ENCODE results near the gene OR51A2. TPM values are rescaled to one million over a fixed set of nuclear protein-coding genes. Genes with fewer than 3 reads are reported as not detected.

Gene OR51A2
- total and polyA plus RNA-seq, 9 of the 15 experiments (the other 6 are each of a cell fraction or from before 2014, with no cell fraction given): not detected

DNA sequence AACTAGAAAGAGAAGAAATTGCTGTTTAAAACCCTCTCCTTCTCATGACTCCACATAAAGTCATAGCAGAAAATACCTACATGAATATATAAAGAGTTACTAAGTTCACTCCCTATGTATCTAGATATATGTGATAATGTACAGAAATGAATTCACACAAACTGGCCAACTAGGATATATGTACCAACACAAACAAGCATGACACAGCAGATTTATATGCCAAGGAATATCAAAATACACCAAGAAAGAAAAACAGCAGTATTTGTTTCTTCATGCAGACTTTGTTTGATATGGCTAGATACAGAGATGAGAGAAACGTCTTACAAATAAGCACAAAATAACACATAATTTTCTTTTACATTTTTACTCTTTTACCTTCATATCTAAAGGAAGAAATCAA, 33.2 kb downstream of the OR51A2 start (continued):
- no peak for TF ChIP-seq GTF3C2 (IDR thresholded peaks at IDR 0.05; ENCODE audit: borderline replicate concordance, extremely low read depth, insufficient read length)
- peak; percentile 41 for TF ChIP-seq C11orf30 (IDR thresholded peaks at IDR 0.05; ENCODE audit: low read depth)
- TF ChIP-seq TEAD2 (tag; IDR thresholded peaks at IDR 0.05): no peak
- TF ChIP-seq, protein P1, sequence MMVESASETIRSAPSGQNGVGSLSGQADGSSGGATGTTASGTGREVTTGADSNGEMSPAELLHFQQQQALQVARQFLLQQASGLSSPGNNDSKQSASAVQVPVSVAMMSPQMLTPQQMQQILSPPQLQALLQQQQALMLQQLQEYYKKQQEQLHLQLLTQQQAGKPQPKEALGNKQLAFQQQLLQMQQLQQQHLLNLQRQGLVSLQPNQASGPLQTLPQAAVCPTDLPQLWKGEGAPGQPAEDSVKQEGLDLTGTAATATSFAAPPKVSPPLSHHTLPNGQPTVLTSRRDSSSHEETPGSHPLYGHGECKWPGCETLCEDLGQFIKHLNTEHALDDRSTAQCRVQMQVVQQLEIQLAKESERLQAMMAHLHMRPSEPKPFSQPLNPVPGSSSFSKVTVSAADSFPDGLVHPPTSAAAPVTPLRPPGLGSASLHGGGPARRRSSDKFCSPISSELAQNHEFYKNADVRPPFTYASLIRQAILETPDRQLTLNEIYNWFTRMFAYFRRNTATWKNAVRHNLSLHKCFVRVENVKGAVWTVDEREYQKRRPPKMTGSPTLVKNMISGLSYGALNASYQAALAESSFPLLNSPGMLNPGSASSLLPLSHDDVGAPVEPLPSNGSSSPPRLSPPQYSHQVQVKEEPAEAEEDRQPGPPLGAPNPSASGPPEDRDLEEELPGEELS (CRISPR knock-in tag; IDR thresholded peaks at IDR 0.05; ENCODE audit: borderline replicate concordance): no peak
- no peak for TF ChIP-seq HCFC1 (IDR thresholded peaks at IDR 0.05; ENCODE audit: low read depth, low read length)
- TF ChIP-seq FOS (IDR thresholded peaks at IDR 0.05; ENCODE audit: extremely low read depth, insufficient read length): no peak
- TF ChIP-seq FUS (optimal IDR thresholded peaks at IDR 0.05; ENCODE audit: low read depth, low read length): no peak
- TF ChIP-seq ZNF354B (CRISPR knock-in tag; IDR thresholded peaks at IDR 0.05): no peak
- TF ChIP-seq ZNF561 (CRISPR knock-in tag; conservative IDR thresholded peaks at IDR 0.05): no peak
- TF ChIP-seq RHOXF2B (CRISPR knock-in tag; conservative IDR thresholded peaks at IDR 0.05): no peak
- TF ChIP-seq SREBF2 (CRISPR knock-in tag; IDR thresholded peaks at IDR 0.05): no peak
- TF ChIP-seq, protein P2, sequence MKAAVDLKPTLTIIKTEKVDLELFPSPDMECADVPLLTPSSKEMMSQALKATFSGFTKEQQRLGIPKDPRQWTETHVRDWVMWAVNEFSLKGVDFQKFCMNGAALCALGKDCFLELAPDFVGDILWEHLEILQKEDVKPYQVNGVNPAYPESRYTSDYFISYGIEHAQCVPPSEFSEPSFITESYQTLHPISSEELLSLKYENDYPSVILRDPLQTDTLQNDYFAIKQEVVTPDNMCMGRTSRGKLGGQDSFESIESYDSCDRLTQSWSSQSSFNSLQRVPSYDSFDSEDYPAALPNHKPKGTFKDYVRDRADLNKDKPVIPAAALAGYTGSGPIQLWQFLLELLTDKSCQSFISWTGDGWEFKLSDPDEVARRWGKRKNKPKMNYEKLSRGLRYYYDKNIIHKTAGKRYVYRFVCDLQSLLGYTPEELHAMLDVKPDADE (conservative IDR thresholded peaks at IDR 0.05; ENCODE audit: control insufficient read depth, low read depth, low read length): no peak
